Stomach (tissue), 9 donors: ENCODE results near the gene ZBP1. TPM values are rescaled to one million over a fixed set of nuclear protein-coding genes. Genes with fewer than 3 reads are reported as not detected.

Experiments used
- DNase-seq, 2 donors: peaks; one replicate each; pipeline versions ENCODE4 v3.0.0 to v3.0.0-alpha.2; 2013 to 2019
- H3K27ac ChIP-seq, 5 donors: fragments of 200-600 bp in 4 of 5; sonication (generic) in 4 of 5; one replicate each; pipeline ENCODE4 v1.5.1; 2013 to 2019; ENCODE audit warnings: mild to moderate bottlenecking in 1 of 5, moderate library complexity in 1 of 5
- H3K27me3 ChIP-seq, 3 donors: fragments of 200-600 bp; sonication (generic); one replicate each; pipeline ENCODE4 v1.5.1; 2017 to 2019; ENCODE audit warnings: mixed run types in 1 of 3
- H3K36me3 ChIP-seq, 4 donors: fragments of 200-600 bp; sonication (generic); 1 replicate in 3 of 4; 2 replicates in 1 of 4; pipeline ENCODE4 v1.5.1; 2016 to 2019
- H3K4me1 ChIP-seq, 4 donors: fragments of 200-600 bp; sonication (generic); one replicate each; pipeline ENCODE4 v1.5.1; 2016 to 2019
- H3K4me3 ChIP-seq, 4 donors: fragments of 200-600 bp; sonication (generic) in 3 of 4; one replicate each; pipeline ENCODE4 v1.5.1; 2016 to 2019; ENCODE audit warnings: mild to moderate bottlenecking in 1 of 4
- H3K9me3 ChIP-seq, 4 donors: fragments of 200-600 bp; sonication (generic); one replicate each; pipeline ENCODE4 v1.5.1; 2016 to 2019
- CTCF ChIP-seq, 7 experiments: fragments of 450-650 bp in 4 of 7; fragments of 200-600 bp in 3 of 7; sonication (generic) in 3 of 7; IDR thresholded peaks; one replicate each; pipeline ENCODE4 v1.5.1; 2016 to 2019; ENCODE audit warnings: antibody characterized with exemption in 7 of 7, control low read depth in 2 of 7, mild to moderate bottlenecking in 1 of 7
- EP300 ChIP-seq: sonication (generic); formaldehyde crosslinking; IDR thresholded peaks from one replicate; pipeline ENCODE4 v1.6.1; 2017; ENCODE audit warnings: antibody characterized with exemption
- POLR2A ChIP-seq, 4 donors: fragments of 450-650 bp; IDR thresholded peaks; one replicate each; pipeline ENCODE4 v1.6.1; 2016; ENCODE audit warnings: antibody characterized with exemption in 4 of 4, control low read depth in 2 of 4, mild to moderate bottlenecking in 1 of 4, moderate library complexity in 1 of 4
- POLR2AphosphoS5 ChIP-seq, 3 donors: sonication (generic); formaldehyde crosslinking; IDR thresholded peaks; one replicate each; pipeline ENCODE4 v1.6.1; 2016; ENCODE audit warnings: antibody characterized with exemption in 3 of 3
- WGBS, 5 donors: extraction: QIAGEN DNeasy Blood & Tissue Kit in 3 of 5; methylation state at CpG; one replicate each; pipeline versions ENCODE4 v1.1.5 to v1.1.7; 2013 to 2018; 5-methylcytosine and 5-hydroxymethylcytosine counted together
- intact Hi-C: fragments of 100-400 bp; cut with DNase I; formaldehyde crosslinking; loops from one replicate; pipeline ENCODE4 v1.15.1; 2023; ENCODE audit warnings: low total_unique reads
- polyA plus RNA-seq, 3 donors: library from polyadenylated mRNA; stranded (reverse); fragments of 200-250 nt; gene quantifications; one replicate each; pipeline ENCODE4 v1.2.3, GENCODE V29; 2013
- total RNA-seq, 5 donors: library from RNA; depleted of rRNA; stranded (reverse); fragments of >200 nt; gene quantifications; one replicate each; pipeline versions ENCODE4 v1.1.0 to v1.2.3, GENCODE V29; 2014 to 2016
- donor health status: healthy with polysubstance abuse.
- donor health status: Bipolar disorder and iron deficiency.
- donor health status: healthy.

Gene ZBP1
- total and polyA plus RNA-seq, 8 donors, result 0.37 to 0.60 TPM; not detected in 6

GRCh38 chr20:57650756-57651483, 30.7 kb upstream of the ZBP1 start:
- Histone ChIP-seq H3K27me3 (no peaks in the 10 kb centered on the region), H3K36me3 (peaks cover 9 to 43% (median 30%) of the 10 kb centered on the region in 4 donors), H3K27ac (no peak overlapping the region), H3K4me3 (no peak overlapping the region), H3K4me1 (peaks cover 0 to 9% (median 3%) of the 10 kb centered on the region in 4 donors), H3K9me3 (peaks cover 0 to 5% (median 2%) of the 10 kb centered on the region in 4 donors)
- DNase-seq, result no peak
- TF ChIP-seq POLR2AphosphoS5 (IDR thresholded peaks at IDR 0.05) (no peak), CTCF (IDR thresholded peaks at IDR 0.05) (no peak), EP300 (no peak), POLR2A (IDR thresholded peaks at IDR 0.05) (no peak)
- WGBS, 5 donors, result 83 to 89% (median 83%) methylated on average over 23 of the region's 23 CpGs
- intact Hi-C loops, result loop anchor here (5.0 kb wide), 1 partner anchor 526 kb away; no protein-coding TSS in a partner anchor

- H3K4me1 ChIP-seq, result peaks cover 0 to 9% (median 3%) of the 10 kb centered on the region in 4 donors
- peaks cover 9 to 42% (median 27%) of the 10 kb centered on the region in 4 donors for H3K36me3 ChIP-seq
- peaks cover 0 to 11% (median 5%) of the 10 kb centered on the region in 4 donors for H3K9me3 ChIP-seq
- WGBS, 5 donors, result 50 to 62% (median 53%) methylated on average over 9 of the region's 9 CpGs
- TF ChIP-seq POLR2A (IDR thresholded peaks at IDR 0.05), result no peak
- no peak for TF ChIP-seq EP300
- no peak for TF ChIP-seq CTCF (IDR thresholded peaks at IDR 0.05)
- TF ChIP-seq POLR2AphosphoS5 (IDR thresholded peaks at IDR 0.05), result no peak
- no peaks in the 10 kb centered on the region for H3K27me3 ChIP-seq
- DNase-seq, result peak in 1 of 2 donors; percentile 17
- intact Hi-C loops, result loop anchor here (5.0 kb wide), 1 partner anchor 527 kb away; no protein-coding TSS in a partner anchor
- H3K27ac ChIP-seq, result no peak overlapping the region
- no peak overlapping the region for H3K4me3 ChIP-seq
Measured at GRCh38 chr20:57650266-57650665, 30.0 kb upstream of the ZBP1 start.

GRCh38 chr20:57649617-57650015, 29.4 kb upstream of the ZBP1 start:
- intact Hi-C loops, result loop anchor here (5.0 kb wide), 1 partner anchor 528 kb away; no protein-coding TSS in a partner anchor
- H3K4me3 ChIP-seq, result no peak overlapping the region
- TF ChIP-seq EP300 (no peak), CTCF (IDR thresholded peaks at IDR 0.05) (no peak), POLR2AphosphoS5 (IDR thresholded peaks at IDR 0.05) (no peak), POLR2A (IDR thresholded peaks at IDR 0.05) (no peak)
- peaks cover 0 to 5% (median 2%) of the 10 kb centered on the region in 4 donors for H3K4me1 ChIP-seq
- H3K27ac ChIP-seq, result no peak overlapping the region
- WGBS, 5 donors, result 90 to 95% (median 93%) methylated on average over 14 of the region's 14 CpGs
- peaks cover 0 to 18% (median 11%) of the 10 kb centered on the region in 4 donors for H3K9me3 ChIP-seq
- H3K27me3 ChIP-seq, result no peaks in the 10 kb centered on the region
- peak in 1 of 2 donors; percentile 1 for DNase-seq
- H3K36me3 ChIP-seq, result peaks cover 9 to 42% (median 27%) of the 10 kb centered on the region in 4 donors

GRCh38 chr20:57648878-57649616, 28.8 kb upstream of the ZBP1 start:
- H3K9me3 ChIP-seq, result peaks cover 0 to 20% (median 12%) of the 10 kb centered on the region in 4 donors
- H3K27me3 ChIP-seq, result no peaks in the 10 kb centered on the region
- peaks cover 9 to 42% (median 27%) of the 10 kb centered on the region in 4 donors for H3K36me3 ChIP-seq
- no peak for DNase-seq
- 87 to 91% (median 89%) methylated on average over 15 of the region's 15 CpGs for WGBS, 5 donors
- H3K27ac ChIP-seq, result no peak overlapping the region
- H3K4me3 ChIP-seq, result no peak overlapping the region
- no peaks in the 10 kb centered on the region for H3K4me1 ChIP-seq
- intact Hi-C loops, result no loop called here
- TF ChIP-seq CTCF (IDR thresholded peaks at IDR 0.05) (no peak), POLR2A (IDR thresholded peaks at IDR 0.05) (no peak), POLR2AphosphoS5 (IDR thresholded peaks at IDR 0.05) (no peak), EP300 (no peak)
